CD14-positive monocyte (primary cell): Measurements from ENCODE around the gene CDK2. TPM values are rescaled to one million over a fixed set of nuclear protein-coding genes. Genes with fewer than 3 reads are reported as not detected.
A peak's percentile ranks its signal among the peaks of the same experiment; 100 is the strongest.

Experiments used
- DNase-seq, 3 donors: peaks; one replicate each; pipeline ENCODE4 v3.0.0-alpha.2; 2011 to 2022
- H2AFZ ChIP-seq: 2 replicates; pipeline ENCODE4 v1.6.0; 2012; ENCODE audit warnings: mild to moderate bottlenecking, low read depth, low read length, inconsistent platforms; ENCODE audit not compliant: insufficient read depth, poor library complexity, severe bottlenecking
- H3K27ac ChIP-seq, 2 donors: 1 replicate in 1 of 2; 2 replicates in 1 of 2; pipeline ENCODE4 v1.5.1; 2012 to 2013; ENCODE audit warnings: low read length in 2 of 2, control low read depth in 1 of 2, inconsistent platforms in 1 of 2, low read depth in 1 of 2, mild to moderate bottlenecking in 1 of 2
- H3K27me3 ChIP-seq, 2 donors: one replicate each; pipeline versions ENCODE4 v1.6.0 to v1.6.1; 2011 to 2013; ENCODE audit warnings: low read length in 2 of 2; ENCODE audit not compliant: control insufficient read depth in 2 of 2, insufficient read depth in 2 of 2
- H3K36me3 ChIP-seq, 2 donors: replicated peaks in 1 of 2; 1 replicate in 1 of 2; 2 replicates in 1 of 2; pipeline versions ENCODE4 v1.5.1 to v1.6.1; 2012 to 2013; ENCODE audit warnings: low read length in 2 of 2, control low read depth in 1 of 2, inconsistent platforms in 1 of 2, mild to moderate bottlenecking in 1 of 2; ENCODE audit not compliant: insufficient read depth in 2 of 2, control insufficient read depth in 1 of 2
- H3K4me1 ChIP-seq, 2 donors: 1 replicate in 1 of 2; 2 replicates in 1 of 2; pipeline versions ENCODE4 v1.5.1 to v1.6.1; 2012 to 2013; ENCODE audit warnings: low read length in 2 of 2, control low read depth in 1 of 2, inconsistent platforms in 1 of 2, mild to moderate bottlenecking in 1 of 2, moderate library complexity in 1 of 2; ENCODE audit not compliant: insufficient read depth in 2 of 2, control insufficient read depth in 1 of 2
- H3K4me2 ChIP-seq: replicated peaks from 2 replicates; pipeline ENCODE3; 2012; ENCODE audit warnings: low read length, moderate library complexity, mild to moderate bottlenecking; ENCODE audit not compliant: poor library complexity, severe bottlenecking; ENCODE audit errors: extremely low read depth
- H3K4me3 ChIP-seq, 3 experiments: fragments of 200-600 bp in 1 of 3; sonication (generic) in 1 of 3; replicated peaks in 1 of 3; 1 replicate in 2 of 3; 2 replicates in 1 of 3; pipeline ENCODE4 v1.5.1; 2011 to 2013; ENCODE audit warnings: low read length in 3 of 3, mild to moderate bottlenecking in 3 of 3, control low read depth in 2 of 3, low read depth in 2 of 3, inconsistent platforms in 1 of 3, moderate library complexity in 1 of 3
- H3K79me2 ChIP-seq: 2 replicates; pipeline ENCODE4 v1.6.0; 2012; ENCODE audit warnings: mild to moderate bottlenecking, control low read depth, inconsistent platforms, low read length, moderate library complexity; ENCODE audit not compliant: insufficient read depth
- H3K9ac ChIP-seq: 2 replicates; pipeline ENCODE4 v1.6.0; 2017; ENCODE audit warnings: low read length, mild to moderate bottlenecking; ENCODE audit not compliant: insufficient read depth, poor library complexity, severe bottlenecking
- H3K9me3 ChIP-seq, 2 donors: replicated peaks in 1 of 2; 1 replicate in 1 of 2; 2 replicates in 1 of 2; pipeline versions ENCODE4 v1.5.1 to v1.6.1; 2012 to 2013; ENCODE audit warnings: low read length in 2 of 2, control low read depth in 1 of 2; ENCODE audit not compliant: control insufficient read depth in 1 of 2, insufficient read depth in 1 of 2
- H4K20me1 ChIP-seq: 2 replicates; pipeline ENCODE4 v1.6.0; 2012; ENCODE audit warnings: mild to moderate bottlenecking, low read length, control low read depth, moderate library complexity; ENCODE audit not compliant: insufficient read depth
- H3K27ac Mint-ChIP-seq, 7 donors: one replicate each; pipeline ENCODE4 v1.8.0; 2020; ENCODE audit warnings: mild to moderate bottlenecking in 7 of 7, mixed read lengths in 7 of 7, moderate library complexity in 6 of 7, inconsistent platforms in 2 of 7
- H3K27me3 Mint-ChIP-seq, 3 donors: one replicate each; pipeline ENCODE4 v1.8.0; 2021 to 2022; ENCODE audit warnings: low read depth in 3 of 3, mild to moderate bottlenecking in 3 of 3, mixed read lengths in 3 of 3, moderate library complexity in 3 of 3, inconsistent platforms in 1 of 3
- H3K36me3 Mint-ChIP-seq, 2 donors: one replicate each; pipeline ENCODE4 v1.8.0; 2020; ENCODE audit warnings: mixed read lengths in 2 of 2, inconsistent platforms in 1 of 2, mild to moderate bottlenecking in 1 of 2
- H3K4me1 Mint-ChIP-seq: one replicate; pipeline ENCODE4 v1.8.0; 2020; ENCODE audit warnings: mild to moderate bottlenecking, mixed read lengths
- H3K4me3 Mint-ChIP-seq, 2 donors: one replicate each; pipeline ENCODE4 v1.8.0; 2020; ENCODE audit warnings: mild to moderate bottlenecking in 2 of 2, mixed read lengths in 2 of 2, moderate library complexity in 1 of 2
- H3K9me3 Mint-ChIP-seq, 7 donors: one replicate each; pipeline ENCODE4 v1.8.0; 2020 to 2022; ENCODE audit warnings: mixed read lengths in 7 of 7, mild to moderate bottlenecking in 6 of 7, moderate library complexity in 6 of 7, inconsistent platforms in 2 of 7
- WGBS: methylation state at CpG from one replicate; pipeline ENCODE4 v1.1.5; 2013; ENCODE audit warnings: missing lambda C conversion rate; ENCODE audit not compliant: insufficient coverage; 5-methylcytosine and 5-hydroxymethylcytosine counted together
- intact Hi-C, 2 donors: fragments of 100-400 bp; cut with micrococcal nuclease; formaldehyde crosslinking; loops; one replicate each; pipeline versions ENCODE4 v1.15.0 to v1.15.1; 2023
- polyA plus RNA-seq, 3 donors: library from polyadenylated mRNA; depleted of rRNA in 1 of 3; unstranded in 2 of 3; stranded (reverse) in 1 of 3; fragments of 300-500 nt in 2 of 3; fragments of >200 nt in 1 of 3; fragmentation: Illumina TruSeq in 2 of 3; gene quantifications; 1 replicate in 2 of 3; 2 replicates in 1 of 3; pipeline ENCODE4 v1.2.3, GENCODE V29; 2012 to 2021
- TF ChIP-seq, protein P1 (sequence below): fragments of 200-600 bp; IDR thresholded peaks from one replicate; pipeline ENCODE4 v1.8.0; 2022; ENCODE audit warnings: antibody characterized with exemption, mild to moderate bottlenecking

CDK2 gene
- polyA plus RNA-seq, 3 donors, result 4.1 to 11.8 (median 4.7) TPM

- H3K9ac ChIP-seq, result no peak overlapping the region
- peaks cover under 1 to 2% of the 10 kb centered on the region in 2 donors for H3K4me1 ChIP-seq
- H3K27me3 Mint-ChIP-seq, result no peaks in the 10 kb centered on the region
- H3K9me3 Mint-ChIP-seq, result no peaks in the 10 kb centered on the region
- intact Hi-C loops, result loop anchor here in 1 of 2 donors (10.0 kb wide), 1 partner anchor 114 kb away; the partner anchor contains the start of gene PA2G4
- peaks cover 74 to 91% of the 10 kb centered on the region in 2 donors for H3K36me3 Mint-ChIP-seq
- 100% methylated on average over 1 of the region's 3 CpGs for WGBS
- H3K27ac Mint-ChIP-seq, result peak overlapping the region in 1 of 7 donors; percentile 7
- no peak overlapping the region for H2AFZ ChIP-seq
- no peaks in the 10 kb centered on the region for H4K20me1 ChIP-seq
- H3K4me3 ChIP-seq, result no peak overlapping the region
- no peaks in the 10 kb centered on the region for H3K9me3 ChIP-seq
- peaks cover 67 to 91% of the 10 kb centered on the region in 2 donors for H3K36me3 ChIP-seq
- no peaks in the 10 kb centered on the region for H3K79me2 ChIP-seq
- H3K27ac ChIP-seq, result peak overlapping the region in 1 of 2 donors; percentile 1
- no peaks in the 10 kb centered on the region for H3K27me3 ChIP-seq
- no peak overlapping the region for H3K4me3 Mint-ChIP-seq
- H3K4me1 Mint-ChIP-seq, result peaks cover 5% of the 10 kb centered on the region
- H3K4me2 ChIP-seq, result no peak overlapping the region
- no peak for DNase-seq
- TF ChIP-seq, protein P1, sequence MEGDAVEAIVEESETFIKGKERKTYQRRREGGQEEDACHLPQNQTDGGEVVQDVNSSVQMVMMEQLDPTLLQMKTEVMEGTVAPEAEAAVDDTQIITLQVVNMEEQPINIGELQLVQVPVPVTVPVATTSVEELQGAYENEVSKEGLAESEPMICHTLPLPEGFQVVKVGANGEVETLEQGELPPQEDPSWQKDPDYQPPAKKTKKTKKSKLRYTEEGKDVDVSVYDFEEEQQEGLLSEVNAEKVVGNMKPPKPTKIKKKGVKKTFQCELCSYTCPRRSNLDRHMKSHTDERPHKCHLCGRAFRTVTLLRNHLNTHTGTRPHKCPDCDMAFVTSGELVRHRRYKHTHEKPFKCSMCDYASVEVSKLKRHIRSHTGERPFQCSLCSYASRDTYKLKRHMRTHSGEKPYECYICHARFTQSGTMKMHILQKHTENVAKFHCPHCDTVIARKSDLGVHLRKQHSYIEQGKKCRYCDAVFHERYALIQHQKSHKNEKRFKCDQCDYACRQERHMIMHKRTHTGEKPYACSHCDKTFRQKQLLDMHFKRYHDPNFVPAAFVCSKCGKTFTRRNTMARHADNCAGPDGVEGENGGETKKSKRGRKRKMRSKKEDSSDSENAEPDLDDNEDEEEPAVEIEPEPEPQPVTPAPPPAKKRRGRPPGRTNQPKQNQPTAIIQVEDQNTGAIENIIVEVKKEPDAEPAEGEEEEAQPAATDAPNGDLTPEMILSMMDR, result no peak
Observed at GRCh38 chr12:55991110-55991509, 24.5 kb downstream of the CDK2 start.

DNA sequence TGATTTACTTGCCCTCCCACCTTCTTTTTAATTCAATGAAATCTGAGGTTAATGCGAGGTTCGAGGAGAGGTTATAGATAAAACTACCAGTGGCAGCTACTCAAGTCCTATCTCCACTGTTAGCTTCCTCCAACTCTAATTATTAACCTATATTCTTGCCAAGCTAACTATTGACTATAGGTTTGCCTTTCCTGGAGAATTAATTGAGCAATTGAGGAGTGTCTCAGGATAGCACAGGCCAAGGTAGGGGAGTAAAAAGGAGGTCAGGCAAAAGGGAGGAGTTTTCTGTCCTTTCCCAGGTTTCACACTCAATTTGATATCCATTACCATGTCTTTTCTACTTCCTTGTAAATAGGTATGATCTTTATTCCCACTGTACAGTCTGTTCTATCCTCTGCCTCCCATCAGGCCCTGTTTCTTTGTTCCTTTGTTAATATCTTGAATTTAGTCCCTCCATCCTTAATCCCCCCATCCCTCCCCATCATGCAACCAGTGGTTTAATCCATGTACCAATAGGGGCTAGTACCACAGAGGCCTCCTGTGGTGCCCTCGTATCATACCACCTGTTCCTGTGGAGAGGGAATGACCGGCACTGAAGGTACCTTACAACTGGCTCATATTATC lies 26.7 kb downstream of the CDK2 start:
- Histone ChIP-seq H3K9me3 (no peaks in the 10 kb centered on the region), H3K4me1 (peaks cover 14 to 19% of the 10 kb centered on the region in 2 donors), H4K20me1 (no peaks in the 10 kb centered on the region), H3K36me3 (peaks cover 57 to 71% of the 10 kb centered on the region in 2 donors), H3K4me2 (no peak overlapping the region), H3K9ac (no peak overlapping the region), H3K4me3 (no peak overlapping the region), H3K27ac (no peak overlapping the region), H3K79me2 (peaks cover 6% of the 10 kb centered on the region), H3K27me3 (no peaks in the 10 kb centered on the region), H2AFZ (no peak overlapping the region)
- TF ChIP-seq, protein P1, result no peak
- WGBS, result 100% methylated on average over 1 of the region's 4 CpGs
- Mint-ChIP-seq H3K9me3 (no peaks in the 10 kb centered on the region), H3K4me1 (peaks cover 22% of the 10 kb centered on the region), H3K4me3 (no peak overlapping the region), H3K27ac (peak overlapping the region in 1 of 7 donors; percentile 38), H3K27me3 (no peaks in the 10 kb centered on the region), H3K36me3 (peaks cover 59 to 68% of the 10 kb centered on the region in 2 donors)
- no peak for DNase-seq
- intact Hi-C loops, result loop anchor here in 1 of 2 donors (10.0 kb wide), 1 partner anchor 111 kb away; the partner anchor contains the start of gene PA2G4
